Upper lobe of left lung (tissue), 4 donors: ENCODE measurements around the gene ACLY.

ENCODE experiments used
- CTCF ChIP-seq, 6 experiments: fragments of 450-650 bp in 4 of 6; fragments of 200-600 bp in 2 of 6; sonication (generic) in 2 of 6; IDR thresholded peaks; one replicate each; pipeline ENCODE4 v1.5.1; 2016 to 2019; ENCODE audit warnings: antibody characterized with exemption in 6 of 6
- POLR2A ChIP-seq, 4 donors: fragments of 450-650 bp; IDR thresholded peaks; one replicate each; pipeline ENCODE4 v1.5.1; 2016 to 2017; ENCODE audit warnings: antibody characterized with exemption in 4 of 4, mild to moderate bottlenecking in 2 of 4
- POLR2AphosphoS5 ChIP-seq, 2 donors: sonication (generic); formaldehyde crosslinking; IDR thresholded peaks; one replicate each; pipeline ENCODE4 v1.5.1; 2017; ENCODE audit warnings: antibody characterized with exemption in 2 of 2

GRCh38 chr17:41870097-41870496 lies 48.7 kb downstream of the ACLY start:
- no peak for TF ChIP-seq CTCF (IDR thresholded peaks at IDR 0.05)
- no peak for TF ChIP-seq POLR2A (IDR thresholded peaks at IDR 0.05)
- no peak for TF ChIP-seq POLR2AphosphoS5 (IDR thresholded peaks at IDR 0.05)
